ENCODE results near the gene DYNC1I1.
A peak's percentile ranks its signal among the peaks of the same experiment; 100 is the strongest.

The DYNC1I1 gene

GRCh38 chr7:96097835-96098234 lies 325.5 kb downstream of the DYNC1I1 start:
- DNase-seq = peak; percentile 88

- DNase-seq = no peak
Observed at GRCh38 chr7:96100737-96101136, 328.4 kb downstream of the DYNC1I1 start.

DNA sequence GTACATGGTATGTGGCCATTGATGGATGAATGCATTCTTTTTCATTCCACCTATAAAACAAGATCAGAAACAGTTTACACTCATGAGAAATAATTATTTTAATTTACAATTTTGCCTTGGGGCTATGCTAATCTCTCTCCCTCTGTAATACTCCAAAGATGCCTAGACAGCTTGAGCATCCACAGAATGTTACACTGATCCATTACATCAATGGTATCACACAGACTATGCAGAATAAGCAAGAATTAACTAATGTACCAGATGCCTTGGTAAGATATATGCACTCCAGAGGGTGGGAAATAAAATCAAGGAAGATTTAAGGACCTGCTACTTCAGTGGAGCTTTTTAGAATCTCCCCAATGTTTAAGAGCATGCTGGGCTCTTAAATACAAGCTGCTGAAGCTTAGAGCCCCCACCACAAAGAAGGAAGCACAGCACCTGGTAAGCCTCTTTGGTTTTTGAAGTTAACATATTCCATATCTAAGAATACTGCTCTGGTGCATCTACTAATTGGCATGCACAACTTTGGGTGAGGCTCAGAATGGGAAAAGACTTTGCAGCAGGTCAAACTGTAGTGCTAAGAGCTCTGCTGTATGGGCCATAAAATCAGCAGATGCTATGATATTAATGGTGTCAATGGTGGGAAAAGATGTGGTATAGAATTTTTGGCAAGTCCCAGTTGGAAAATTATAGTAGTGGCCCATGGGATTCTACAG lies 329.9 kb downstream of the DYNC1I1 start:
- DNase-seq = no peak

DNA sequence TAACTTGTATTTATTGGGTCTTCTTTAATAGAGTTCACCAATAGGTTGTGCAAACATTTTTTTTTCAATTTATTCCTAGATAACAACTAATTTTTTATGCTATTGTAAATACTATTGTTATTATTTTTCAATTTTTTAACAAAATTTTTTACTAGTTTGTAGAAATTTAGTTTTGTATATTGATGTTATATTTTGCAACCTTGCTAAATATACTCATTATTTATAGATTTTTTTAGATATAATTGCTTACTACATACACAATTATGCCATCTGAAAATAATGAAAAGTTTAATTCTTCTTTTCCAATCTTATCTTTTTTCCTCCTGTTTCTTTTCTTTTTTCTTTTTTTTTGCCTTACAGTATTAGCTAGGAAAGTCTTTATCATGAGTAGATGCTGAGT lies 332.6 kb downstream of the DYNC1I1 start:
- DNase-seq = no peak

GRCh38 chr7:96111405-96111804 lies 339.1 kb downstream of the DYNC1I1 start:
- no peak for DNase-seq

GRCh38 chr7:96114190-96114589 lies 341.8 kb downstream of the DYNC1I1 start:
- DNase-seq = no peak

DNA sequence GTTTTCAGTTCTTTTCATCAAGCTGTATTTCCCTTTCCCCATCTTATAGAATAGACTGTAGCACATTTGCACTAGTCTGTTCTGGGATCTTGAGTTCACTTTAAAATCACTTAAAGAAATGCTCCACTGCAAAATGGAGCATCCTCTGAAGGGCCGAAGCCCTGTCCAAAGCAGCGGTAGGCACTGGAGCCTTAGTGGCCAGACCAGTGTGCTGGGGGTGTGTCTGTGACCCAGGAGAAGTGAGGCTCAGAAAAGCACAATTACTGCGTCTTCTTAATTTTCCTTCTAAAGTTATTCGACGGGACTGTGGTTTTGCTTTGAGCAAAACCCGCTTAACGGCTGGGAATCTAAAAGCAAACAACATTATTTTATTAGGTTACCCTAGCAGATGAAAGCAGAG lies 343.8 kb downstream of the DYNC1I1 start:
- DNase-seq = no peak

- DNase-seq = peak; percentile 46
Observed at GRCh38 chr7:96118449-96119001, 346.2 kb downstream of the DYNC1I1 start.

- peak; percentile 7 for DNase-seq
Observed at GRCh38 chr7:96120445-96121225, 348.3 kb downstream of the DYNC1I1 start.

GRCh38 chr7:96121752-96122151 lies 349.4 kb downstream of the DYNC1I1 start:
- DNase-seq = no peak

DNA sequence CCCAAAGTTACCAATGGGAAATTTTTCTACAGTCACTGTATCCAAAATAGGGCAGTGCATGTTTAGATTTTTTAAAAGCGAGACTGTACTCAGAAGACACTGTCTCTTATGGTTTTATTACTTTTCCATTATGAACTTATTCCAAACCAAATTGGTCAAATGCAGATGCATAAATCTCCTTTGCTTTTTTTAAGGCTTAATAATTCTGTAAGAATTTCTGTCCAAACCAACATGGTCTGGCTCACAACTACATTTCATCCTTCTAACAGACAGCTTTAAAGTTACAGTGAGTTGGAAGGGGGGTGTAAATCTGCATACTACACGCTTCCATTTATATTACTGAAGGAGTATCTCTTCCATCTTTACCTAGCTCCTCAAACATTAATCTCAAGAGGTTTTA lies 350.4 kb downstream of the DYNC1I1 start:
- DNase-seq = peak; percentile 59

GRCh38 chr7:96126382-96126781 lies 354.0 kb downstream of the DYNC1I1 start:
- no peak for DNase-seq

DNA sequence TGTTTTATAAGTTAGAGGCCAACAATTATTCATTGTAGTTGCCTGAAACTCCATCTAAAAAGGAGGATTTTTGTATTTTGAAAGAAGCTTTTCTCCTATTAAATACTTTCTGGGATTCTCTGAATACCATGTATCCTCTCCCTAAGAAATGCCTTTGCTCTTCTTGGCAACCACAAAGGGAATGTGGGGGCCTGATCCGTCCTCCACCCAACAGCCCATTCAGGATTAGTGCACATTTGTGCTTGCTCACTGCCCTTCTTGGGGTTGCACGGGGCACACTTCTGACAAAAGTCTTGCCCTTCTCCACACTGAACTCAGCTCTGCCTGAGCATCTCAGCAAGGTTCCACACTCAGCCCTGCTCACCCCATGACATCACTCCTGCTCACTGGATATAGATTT lies 355.4 kb downstream of the DYNC1I1 start:
- DNase-seq = peak; percentile 7

DNA sequence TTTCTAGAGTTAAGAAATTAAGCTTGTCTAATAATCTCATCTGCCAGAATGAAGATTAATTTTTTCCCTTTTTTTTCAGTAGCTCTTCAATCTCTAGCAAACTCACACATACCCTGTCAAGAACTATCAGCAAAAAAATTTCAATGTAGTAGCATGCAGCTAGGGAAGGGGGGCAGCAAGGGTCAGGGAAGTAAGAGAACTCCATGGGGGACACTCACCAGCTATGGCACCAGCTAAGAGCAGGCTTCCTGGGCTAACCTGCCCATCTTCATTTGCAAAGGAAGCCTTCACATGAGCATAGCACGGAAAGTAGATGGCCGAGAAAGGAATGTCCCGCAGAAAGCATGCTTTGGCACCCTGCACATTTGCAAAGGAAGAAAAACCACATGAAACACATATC lies 359.2 kb downstream of the DYNC1I1 start:
- DNase-seq = no peak

DNA sequence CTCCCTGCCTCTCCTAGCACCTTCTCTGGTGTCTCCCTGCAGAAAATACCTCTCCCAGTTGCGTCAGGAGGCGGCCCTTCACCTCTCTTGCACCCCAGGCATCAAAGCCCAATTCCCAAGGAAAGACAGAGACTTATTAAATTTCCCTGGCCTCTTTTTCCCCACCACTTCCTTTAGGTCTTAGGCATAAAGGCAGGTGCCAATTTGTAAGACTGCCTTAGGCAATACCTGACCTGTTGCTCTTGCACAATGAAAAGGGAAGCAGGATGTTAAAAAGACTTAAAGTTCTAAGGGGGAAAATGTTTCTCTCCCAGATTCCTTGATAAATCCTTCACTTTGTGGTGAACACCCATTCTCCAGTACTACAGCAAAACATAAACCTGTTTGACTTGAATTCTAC lies 362.9 kb downstream of the DYNC1I1 start:
- no peak for DNase-seq

- no peak for DNase-seq
Observed at GRCh38 chr7:96136600-96137239, 364.4 kb downstream of the DYNC1I1 start.

GRCh38 chr7:96143495-96144259 lies 371.3 kb downstream of the DYNC1I1 start:
- DNase-seq = no peak

- no peak for DNase-seq
Observed at GRCh38 chr7:96144260-96144526, 371.8 kb downstream of the DYNC1I1 start.

Data from fibroblast of upper back skin (primary cell).